ENCODE data around the gene MNAT1. TPM values are rescaled to one million over a fixed set of nuclear protein-coding genes. Genes with fewer than 3 reads are reported as not detected.

MNAT1 gene
- total RNA-seq, 2 experiments from 2014 or later: 41.6 to 44.1 TPM

GRCh38 chr14:60956202-60956601, 221.6 kb downstream of the MNAT1 start:
- H3K27ac Mint-ChIP-seq: no peak overlapping the region
- CTCF ChIA-PET: no interaction called here
- H3K9me3 Mint-ChIP-seq: peaks cover 32% of the 10 kb centered on the region
- peaks cover 41% of the 10 kb centered on the region for H3K36me3 Mint-ChIP-seq (ENCODE audit: low read depth)
- TF ChIP-seq CTCF (IDR thresholded peaks at IDR 0.05): no peak
- ATAC-seq (no peak), DNase-seq (no peak)
- no peaks in the 10 kb centered on the region for H3K27me3 Mint-ChIP-seq
- POLR2A ChIA-PET: no interaction called here
- H3K4me3 Mint-ChIP-seq: no peak overlapping the region
- intact Hi-C loops (cut with micrococcal nuclease): no loop called here
- peaks cover 13% of the 10 kb centered on the region for H3K4me1 Mint-ChIP-seq (ENCODE audit: low read depth)

GRCh38 chr14:60956632-60957031, 222.1 kb downstream of the MNAT1 start:
- Mint-ChIP-seq H3K27ac (no peak overlapping the region), H3K36me3 (ENCODE audit: low read depth) (peaks cover 44% of the 10 kb centered on the region), H3K4me1 (ENCODE audit: low read depth) (peaks cover 13% of the 10 kb centered on the region), H3K27me3 (no peaks in the 10 kb centered on the region), H3K4me3 (no peak overlapping the region), H3K9me3 (peaks cover 32% of the 10 kb centered on the region)
- CTCF ChIA-PET: no interaction called here
- DNase-seq (no peak), ATAC-seq (no peak)
- POLR2A ChIA-PET: no interaction called here
- no peak for TF ChIP-seq CTCF (IDR thresholded peaks at IDR 0.05)
- intact Hi-C loops (cut with micrococcal nuclease): no loop called here

GRCh38 chr14:60958146-60958545, 223.6 kb downstream of the MNAT1 start:
- DNase-seq (no peak), ATAC-seq (no peak)
- peaks cover 13% of the 10 kb centered on the region for H3K4me1 Mint-ChIP-seq (ENCODE audit: low read depth)
- H3K27ac Mint-ChIP-seq: no peak overlapping the region
- CTCF ChIA-PET: interaction anchor here (1.1 kb wide), 1 partner anchor 333 kb away, joined by 4 read pairs; no protein-coding TSS in a partner anchor
- no peak overlapping the region for H3K4me3 Mint-ChIP-seq
- TF ChIP-seq CTCF (IDR thresholded peaks at IDR 0.05): no peak
- peaks cover 32% of the 10 kb centered on the region for H3K9me3 Mint-ChIP-seq
- H3K27me3 Mint-ChIP-seq: no peaks in the 10 kb centered on the region
- peaks cover 44% of the 10 kb centered on the region for H3K36me3 Mint-ChIP-seq (ENCODE audit: low read depth)
- intact Hi-C loops (cut with micrococcal nuclease): no loop called here
- POLR2A ChIA-PET: no interaction called here

GRCh38 chr14:60963761-60964160, 229.2 kb downstream of the MNAT1 start:
- no peak overlapping the region for H3K4me3 Mint-ChIP-seq
- H3K4me1 Mint-ChIP-seq (ENCODE audit: low read depth): peaks cover 13% of the 10 kb centered on the region
- ATAC-seq: no peak
- no peak for TF ChIP-seq CTCF (IDR thresholded peaks at IDR 0.05)
- no peak overlapping the region for H3K27ac Mint-ChIP-seq
- no peak for DNase-seq
- intact Hi-C loops (cut with micrococcal nuclease): no loop called here
- ChIA-PET POLR2A (interaction anchor here (1.2 kb wide), 1 partner anchor 17 kb away, joined by 3 read pairs; the partner anchor contains the start of genes SLC38A6 and TRMT5), CTCF (interaction anchor here (1.3 kb wide), 1 partner anchor 19 kb away, joined by 3 read pairs; no protein-coding TSS in a partner anchor)
- H3K9me3 Mint-ChIP-seq: peaks cover 6% of the 10 kb centered on the region
- H3K27me3 Mint-ChIP-seq: no peaks in the 10 kb centered on the region
- H3K36me3 Mint-ChIP-seq (ENCODE audit: low read depth): peaks cover 16% of the 10 kb centered on the region

- ChIA-PET POLR2A (interaction anchor here (1.0 kb wide), 1 partner anchor 16 kb away, joined by 3 read pairs; the partner anchor contains the start of genes SLC38A6 and TRMT5), CTCF (no interaction called here)
- intact Hi-C loops (cut with micrococcal nuclease): no loop called here
- no peak for DNase-seq
- no peak for ATAC-seq
- Mint-ChIP-seq H3K9me3 (no peaks in the 10 kb centered on the region), H3K27me3 (no peaks in the 10 kb centered on the region), H3K4me1 (ENCODE audit: low read depth) (peaks cover 13% of the 10 kb centered on the region), H3K36me3 (ENCODE audit: low read depth) (peaks cover 9% of the 10 kb centered on the region), H3K4me3 (no peak overlapping the region), H3K27ac (no peak overlapping the region)
- no peak for TF ChIP-seq CTCF (IDR thresholded peaks at IDR 0.05)
Measured at GRCh38 chr14:60964904-60965303, 230.3 kb downstream of the MNAT1 start.

Measured in activated CD8-positive, alpha-beta T cell treated with anti-CD3 and anti-CD28 coated beads for 36 hours (primary cell).